Measurements from ENCODE around the gene ANKRD11. TPM values are rescaled to one million over a fixed set of nuclear protein-coding genes. Genes with fewer than 3 reads are reported as not detected.

Gene ANKRD11
- total RNA-seq, 1 experiment from 2014 or later, result 297 TPM

DNA sequence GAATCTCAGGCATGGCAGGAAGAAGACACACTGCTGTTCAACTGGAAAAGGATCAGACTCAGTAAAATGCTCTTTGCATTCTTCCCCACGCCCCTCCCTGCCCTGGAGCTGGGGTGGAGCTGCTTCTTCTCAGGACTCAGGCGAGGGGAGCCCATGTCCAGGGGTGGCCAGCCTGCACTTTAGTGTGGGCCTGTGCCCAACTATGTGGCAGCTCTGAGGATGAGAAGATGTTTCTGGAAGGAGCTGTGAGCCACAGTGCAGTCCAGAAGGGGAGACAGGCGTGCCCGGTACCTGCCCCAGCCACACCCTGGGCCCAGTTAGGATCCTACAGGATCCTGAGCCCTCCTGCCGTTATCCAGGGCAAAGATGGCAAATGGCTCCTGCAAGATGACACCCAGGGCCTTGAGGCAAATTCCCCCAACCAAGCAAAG lies 120.3 kb downstream of the ANKRD11 start:
- Histone ChIP-seq H3K36me3 (ENCODE audit: control insufficient read depth, insufficient read depth, low read length) (no peaks in the 10 kb centered on the region), H3K27me3 (replicated peaks; ENCODE audit: control insufficient read depth, insufficient read depth, low read length) (no peaks in the 10 kb centered on the region), H3K4me1 (peaks cover 32% of the 10 kb centered on the region), H3K9me3 (no peaks in the 10 kb centered on the region), H3K4me3 (ENCODE audit: low read depth, low read length) (no peak overlapping the region)
- no peaks in the 10 kb centered on the region for H3K27me3 Mint-ChIP-seq (ENCODE audit: insufficient read depth, unreplicated experiment)
- H3K4me1 Mint-ChIP-seq (ENCODE audit: low read depth, unreplicated experiment), result peaks cover 56% of the 10 kb centered on the region
- peak overlapping the region; percentile 42 for H3K27ac Mint-ChIP-seq (ENCODE audit: unreplicated experiment)
- CTCF ChIA-PET, result no interaction called here
- H3K36me3 Mint-ChIP-seq (ENCODE audit: insufficient read depth, unreplicated experiment), result peaks cover 96% of the 10 kb centered on the region
- H3K9me3 Mint-ChIP-seq (ENCODE audit: unreplicated experiment), result no peaks in the 10 kb centered on the region
- TF ChIP-seq, protein P1, sequence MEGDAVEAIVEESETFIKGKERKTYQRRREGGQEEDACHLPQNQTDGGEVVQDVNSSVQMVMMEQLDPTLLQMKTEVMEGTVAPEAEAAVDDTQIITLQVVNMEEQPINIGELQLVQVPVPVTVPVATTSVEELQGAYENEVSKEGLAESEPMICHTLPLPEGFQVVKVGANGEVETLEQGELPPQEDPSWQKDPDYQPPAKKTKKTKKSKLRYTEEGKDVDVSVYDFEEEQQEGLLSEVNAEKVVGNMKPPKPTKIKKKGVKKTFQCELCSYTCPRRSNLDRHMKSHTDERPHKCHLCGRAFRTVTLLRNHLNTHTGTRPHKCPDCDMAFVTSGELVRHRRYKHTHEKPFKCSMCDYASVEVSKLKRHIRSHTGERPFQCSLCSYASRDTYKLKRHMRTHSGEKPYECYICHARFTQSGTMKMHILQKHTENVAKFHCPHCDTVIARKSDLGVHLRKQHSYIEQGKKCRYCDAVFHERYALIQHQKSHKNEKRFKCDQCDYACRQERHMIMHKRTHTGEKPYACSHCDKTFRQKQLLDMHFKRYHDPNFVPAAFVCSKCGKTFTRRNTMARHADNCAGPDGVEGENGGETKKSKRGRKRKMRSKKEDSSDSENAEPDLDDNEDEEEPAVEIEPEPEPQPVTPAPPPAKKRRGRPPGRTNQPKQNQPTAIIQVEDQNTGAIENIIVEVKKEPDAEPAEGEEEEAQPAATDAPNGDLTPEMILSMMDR (IDR thresholded peaks at IDR 0.05; ENCODE audit: insufficient read depth in 1 of 2, low read depth in 1 of 2, low read length in 1 of 2, severe bottlenecking in 1 of 2, unreplicated experiment in 1 of 2), result no peak
- no peak overlapping the region for H3K4me3 Mint-ChIP-seq (ENCODE audit: unreplicated experiment)
- DNase-seq, result peak in 1 of 2 experiments; percentile 62
- POLR2A ChIA-PET, result no interaction called here
- no TSS peak for BruUV-seq (replicated peaks)
- intact Hi-C loops (cut with micrococcal nuclease; ENCODE audit: unreplicated experiment), result no loop called here

DNA sequence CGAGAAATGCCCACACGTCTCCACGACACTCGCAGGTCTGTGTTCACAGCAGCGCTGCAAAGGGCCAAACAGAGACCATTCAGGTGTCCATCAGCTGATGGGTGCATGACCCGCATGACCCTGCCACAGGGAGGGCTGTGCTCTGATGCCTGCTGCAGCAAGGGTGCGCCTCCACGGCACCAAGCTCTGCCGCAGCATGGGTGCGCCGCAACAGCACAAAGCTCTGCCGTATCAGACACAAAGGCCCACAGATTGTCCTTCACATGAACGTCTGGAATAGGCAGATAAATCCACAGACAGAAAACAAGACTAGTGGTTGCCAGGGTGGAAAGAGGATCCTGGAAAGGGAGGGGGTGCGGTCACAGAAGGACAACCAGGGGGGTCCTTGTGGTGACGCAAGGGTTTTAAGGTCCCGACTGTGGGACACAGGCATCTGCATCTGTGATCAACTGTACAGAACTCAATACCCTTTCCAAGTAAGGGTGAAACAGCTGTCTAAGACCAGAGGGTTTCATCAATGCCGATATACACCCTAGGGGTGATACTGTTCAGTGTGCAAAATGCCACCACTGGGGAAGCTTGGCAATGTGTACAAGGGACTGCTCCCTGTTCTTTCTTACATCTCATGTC lies 121.0 kb downstream of the ANKRD11 start:
- Mint-ChIP-seq H3K27me3 (ENCODE audit: insufficient read depth, unreplicated experiment) (no peaks in the 10 kb centered on the region), H3K4me1 (ENCODE audit: low read depth, unreplicated experiment) (peaks cover 63% of the 10 kb centered on the region), H3K36me3 (ENCODE audit: insufficient read depth, unreplicated experiment) (peaks cover 99% of the 10 kb centered on the region), H3K27ac (ENCODE audit: unreplicated experiment) (peak overlapping the region; percentile 42), H3K4me3 (ENCODE audit: unreplicated experiment) (no peak overlapping the region), H3K9me3 (ENCODE audit: unreplicated experiment) (no peaks in the 10 kb centered on the region)
- ChIA-PET POLR2A (no interaction called here), CTCF (no interaction called here)
- BruUV-seq (replicated peaks), result no TSS peak
- intact Hi-C loops (cut with micrococcal nuclease; ENCODE audit: unreplicated experiment), result no loop called here
- Histone ChIP-seq H3K36me3 (ENCODE audit: control insufficient read depth, insufficient read depth, low read length) (no peaks in the 10 kb centered on the region), H3K4me1 (peaks cover 39% of the 10 kb centered on the region), H3K27me3 (replicated peaks; ENCODE audit: control insufficient read depth, insufficient read depth, low read length) (no peaks in the 10 kb centered on the region), H3K4me3 (ENCODE audit: low read depth, low read length) (no peak overlapping the region), H3K9me3 (no peaks in the 10 kb centered on the region)
- TF ChIP-seq, protein P1 (IDR thresholded peaks at IDR 0.05; ENCODE audit: insufficient read depth in 1 of 2, low read depth in 1 of 2, low read length in 1 of 2, severe bottlenecking in 1 of 2, unreplicated experiment in 1 of 2), result no peak
- DNase-seq, result no peak

DNA sequence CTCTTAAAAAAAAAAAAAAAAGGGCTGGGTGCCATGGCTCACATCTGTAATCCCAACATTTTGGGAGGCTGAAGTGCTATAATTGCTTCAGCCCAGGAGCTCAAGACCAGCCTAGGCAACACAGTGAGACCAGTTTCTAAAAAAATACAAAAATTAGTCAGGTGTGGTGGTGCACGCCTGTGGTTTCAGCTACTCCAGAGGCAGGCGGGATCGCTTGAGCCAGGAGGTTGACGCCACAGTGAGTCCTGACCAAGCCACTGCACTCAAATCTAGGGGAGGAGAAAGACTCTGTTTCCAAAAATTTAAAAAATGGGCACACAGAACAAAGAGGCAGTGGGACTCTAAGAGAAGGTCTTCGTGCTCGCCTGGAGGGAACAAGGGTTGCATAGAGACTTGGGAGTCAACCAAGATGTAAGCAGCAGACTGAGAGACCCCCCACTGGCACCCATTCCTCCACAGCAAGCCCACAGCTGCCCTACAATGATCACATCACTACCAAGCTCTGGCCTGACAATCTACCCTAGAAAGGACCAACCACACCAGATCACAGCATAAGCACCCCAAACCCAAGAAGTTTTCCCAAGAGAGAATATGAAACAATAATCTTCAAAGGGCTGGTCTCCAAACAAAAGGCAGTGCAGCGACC lies 121.6 kb downstream of the ANKRD11 start:
- intact Hi-C loops (cut with micrococcal nuclease; ENCODE audit: unreplicated experiment), result no loop called here
- H3K4me1 ChIP-seq, result peaks cover 46% of the 10 kb centered on the region

More for the DNA sequence above, 121.6 kb downstream of the ANKRD11 start:
- POLR2A ChIA-PET, result interaction anchor here (0.6 kb wide), 2 partner anchors 15 to 120 kb away, joined by 8 to 11 read pairs; no protein-coding TSS in a partner anchor
- Histone ChIP-seq H3K9me3 (no peaks in the 10 kb centered on the region), H3K4me3 (ENCODE audit: low read depth, low read length) (no peak overlapping the region), H3K36me3 (ENCODE audit: control insufficient read depth, insufficient read depth, low read length) (no peaks in the 10 kb centered on the region), H3K27me3 (replicated peaks; ENCODE audit: control insufficient read depth, insufficient read depth, low read length) (no peaks in the 10 kb centered on the region)
- BruUV-seq (replicated peaks), result no TSS peak
- peaks cover 99% of the 10 kb centered on the region for H3K36me3 Mint-ChIP-seq (ENCODE audit: insufficient read depth, unreplicated experiment)
- H3K9me3 Mint-ChIP-seq (ENCODE audit: unreplicated experiment), result no peaks in the 10 kb centered on the region
- CTCF ChIA-PET, result interaction anchor here (0.6 kb wide), 1 partner anchor 49 kb away, joined by 3 read pairs; no protein-coding TSS in a partner anchor
- peaks cover 70% of the 10 kb centered on the region for H3K4me1 Mint-ChIP-seq (ENCODE audit: low read depth, unreplicated experiment)
- H3K27me3 Mint-ChIP-seq (ENCODE audit: insufficient read depth, unreplicated experiment), result no peaks in the 10 kb centered on the region
- TF ChIP-seq, protein P1 (IDR thresholded peaks at IDR 0.05; ENCODE audit: insufficient read depth in 1 of 2, low read depth in 1 of 2, low read length in 1 of 2, severe bottlenecking in 1 of 2, unreplicated experiment in 1 of 2), result no peak
- no peak for DNase-seq
- H3K27ac Mint-ChIP-seq (ENCODE audit: unreplicated experiment), result peak overlapping the region; percentile 42
- H3K4me3 Mint-ChIP-seq (ENCODE audit: unreplicated experiment), result no peak overlapping the region

All from Caco-2 (cell line).